Endodermal cell (in vitro differentiated cells): ENCODE results near the gene GRK1. TPM values are rescaled to one million over a fixed set of nuclear protein-coding genes. Genes with fewer than 3 reads are reported as not detected.

Source experiments
- DNase-seq: peaks from one replicate; pipeline ENCODE4 v3.0.0-alpha.2; 2017
- H3K27ac ChIP-seq: 2 replicates; pipeline ENCODE4 v1.5.1; 2013; ENCODE audit warnings: mild to moderate bottlenecking, low read depth, low read length, moderate library complexity
- H3K27me3 ChIP-seq: 2 replicates; pipeline ENCODE4 v1.6.1; 2013; ENCODE audit warnings: mild to moderate bottlenecking, low read length, moderate library complexity; ENCODE audit not compliant: insufficient read depth, control insufficient read depth, poor library complexity, severe bottlenecking
- H3K36me3 ChIP-seq: 2 replicates; pipeline ENCODE4 v1.7.0; 2013; ENCODE audit warnings: mild to moderate bottlenecking, low read length, moderate library complexity; ENCODE audit not compliant: control insufficient read depth, insufficient read depth
- H3K4me1 ChIP-seq: one replicate; pipeline ENCODE4 v1.7.0; 2013; ENCODE audit warnings: low read length; ENCODE audit not compliant: control insufficient read depth, insufficient read depth
- H3K4me3 ChIP-seq: 2 replicates; pipeline ENCODE4 v1.5.1; 2013; ENCODE audit warnings: mild to moderate bottlenecking, low read length, moderate library complexity
- H3K9ac ChIP-seq: 2 replicates; pipeline ENCODE4 v1.6.1; 2013; ENCODE audit warnings: mild to moderate bottlenecking, low read length, moderate library complexity; ENCODE audit not compliant: poor library complexity, severe bottlenecking; ENCODE audit errors: extremely low read depth
- H3K9me3 ChIP-seq: 2 replicates; pipeline ENCODE4 v1.6.1; 2013; ENCODE audit warnings: mild to moderate bottlenecking, low read length, moderate library complexity; ENCODE audit not compliant: control insufficient read depth
- H3K27ac Mint-ChIP-seq: 2 replicates; pipeline ENCODE4 v1.8.0; 2020; ENCODE audit warnings: mixed read lengths
- H3K27me3 Mint-ChIP-seq: 2 replicates; pipeline ENCODE4 v1.8.0; 2021; ENCODE audit warnings: mild to moderate bottlenecking, mixed read lengths; ENCODE audit not compliant: insufficient read depth
- H3K36me3 Mint-ChIP-seq: 2 replicates; pipeline ENCODE4 v1.8.0; 2020; ENCODE audit warnings: low read depth, mixed read lengths
- H3K4me1 Mint-ChIP-seq: 2 replicates; pipeline ENCODE4 v1.8.0; 2020; ENCODE audit warnings: mixed read lengths
- H3K4me3 Mint-ChIP-seq: 2 replicates; pipeline ENCODE4 v1.8.0; 2020; ENCODE audit warnings: mild to moderate bottlenecking, moderate library complexity, mixed read lengths
- H3K9me3 Mint-ChIP-seq: 2 replicates; pipeline ENCODE4 v1.8.0; 2020; ENCODE audit warnings: mild to moderate bottlenecking, mixed read lengths
- WGBS, 2 experiments: methylation state at CpG; one replicate each; pipeline versions ENCODE4 v1.1.5 to v1.1.7; 2013; ENCODE audit warnings: missing lambda C conversion rate in 2 of 2, mixed read lengths in 1 of 2; ENCODE audit not compliant: insufficient coverage in 1 of 2, insufficient read length in 1 of 2; 5-methylcytosine and 5-hydroxymethylcytosine counted together
- total RNA-seq, 2 donors: library from RNA; stranded (reverse); fragmentation: NEBNext Ultra II Directional in 1 of 2; extraction: Animal tissue kit (Norgen Biotek cat#: 25700) in 1 of 2; gene quantifications; 2 replicates in 1 of 2; 3 replicates in 1 of 2; pipeline ENCODE4 v1.2.1, GENCODE V29; 2021
- TF ChIP-seq, protein P1 (sequence below): fragments of 200-600 bp; sonication (generic); conservative IDR thresholded peaks from 2 replicates; pipeline ENCODE4 v1.5.0; 2021; ENCODE audit warnings: antibody characterized with exemption, mild to moderate bottlenecking

GRK1 gene
- total RNA-seq, 2 donors from 2014 or later = 1.7 to 2.5 TPM

DNA sequence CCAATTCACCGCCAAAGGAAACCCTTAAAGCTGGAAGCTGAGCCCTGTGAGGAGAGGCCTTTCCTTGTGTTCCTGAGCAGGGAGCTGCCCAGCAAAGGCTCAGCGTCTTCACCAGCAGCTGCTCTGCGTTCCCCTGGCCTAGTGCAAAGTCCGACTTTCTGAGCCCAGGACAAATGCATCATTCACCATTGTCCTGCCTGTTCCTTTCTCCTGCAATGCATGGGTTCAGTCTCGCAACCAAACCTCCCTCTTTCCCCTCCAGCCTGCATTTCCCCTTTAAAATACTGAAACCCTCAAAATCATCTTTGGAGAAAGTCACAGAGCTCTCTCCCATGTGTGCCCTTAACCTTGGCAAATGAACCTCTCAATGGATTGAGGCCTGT lies 79.1 kb downstream of the GRK1 start:
- no peak for DNase-seq

DNA sequence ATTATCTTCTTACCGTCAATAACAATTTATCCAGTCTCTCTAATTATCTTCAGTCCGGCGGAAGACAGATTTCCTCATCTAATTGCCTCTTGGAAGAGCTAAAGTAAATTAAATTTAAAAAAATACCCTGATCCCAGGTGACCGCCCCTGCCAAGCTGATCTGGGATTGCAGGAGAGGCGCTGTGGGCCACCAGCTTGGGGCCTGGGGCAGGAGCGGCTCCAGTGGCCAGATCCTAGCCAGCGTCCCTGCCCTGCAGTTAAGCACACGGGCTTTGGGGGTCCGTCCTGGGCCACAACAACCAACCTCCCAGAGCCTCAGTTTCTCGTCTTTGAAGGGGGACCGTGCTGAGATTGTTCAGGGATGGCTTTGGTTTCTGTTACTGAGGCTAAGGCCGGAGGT lies 79.7 kb downstream of the GRK1 start:
- H3K27ac Mint-ChIP-seq = peak overlapping the region; percentile 55
- no peak overlapping the region for H3K4me3 Mint-ChIP-seq
- no peaks in the 10 kb centered on the region for H3K4me1 Mint-ChIP-seq

More for the DNA sequence above, 79.1 kb downstream of the GRK1 start:
- H3K36me3 ChIP-seq = no peaks in the 10 kb centered on the region
- peaks cover 6% of the 10 kb centered on the region for H3K9me3 Mint-ChIP-seq
- peaks cover 2% of the 10 kb centered on the region for H3K27me3 Mint-ChIP-seq
- no peaks in the 10 kb centered on the region for H3K27me3 ChIP-seq
- 83 to 91% methylated on average over 4 to 5 of the region's 5 CpGs for WGBS, 2 experiments
- H3K27ac Mint-ChIP-seq = no peak overlapping the region
- no peak overlapping the region for H3K4me3 Mint-ChIP-seq
- peaks cover 6% of the 10 kb centered on the region for H3K9me3 ChIP-seq
- H3K4me1 Mint-ChIP-seq = no peaks in the 10 kb centered on the region
- TF ChIP-seq, protein P1, sequence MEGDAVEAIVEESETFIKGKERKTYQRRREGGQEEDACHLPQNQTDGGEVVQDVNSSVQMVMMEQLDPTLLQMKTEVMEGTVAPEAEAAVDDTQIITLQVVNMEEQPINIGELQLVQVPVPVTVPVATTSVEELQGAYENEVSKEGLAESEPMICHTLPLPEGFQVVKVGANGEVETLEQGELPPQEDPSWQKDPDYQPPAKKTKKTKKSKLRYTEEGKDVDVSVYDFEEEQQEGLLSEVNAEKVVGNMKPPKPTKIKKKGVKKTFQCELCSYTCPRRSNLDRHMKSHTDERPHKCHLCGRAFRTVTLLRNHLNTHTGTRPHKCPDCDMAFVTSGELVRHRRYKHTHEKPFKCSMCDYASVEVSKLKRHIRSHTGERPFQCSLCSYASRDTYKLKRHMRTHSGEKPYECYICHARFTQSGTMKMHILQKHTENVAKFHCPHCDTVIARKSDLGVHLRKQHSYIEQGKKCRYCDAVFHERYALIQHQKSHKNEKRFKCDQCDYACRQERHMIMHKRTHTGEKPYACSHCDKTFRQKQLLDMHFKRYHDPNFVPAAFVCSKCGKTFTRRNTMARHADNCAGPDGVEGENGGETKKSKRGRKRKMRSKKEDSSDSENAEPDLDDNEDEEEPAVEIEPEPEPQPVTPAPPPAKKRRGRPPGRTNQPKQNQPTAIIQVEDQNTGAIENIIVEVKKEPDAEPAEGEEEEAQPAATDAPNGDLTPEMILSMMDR = no peak
- peak overlapping the region; percentile 26 for H3K27ac ChIP-seq
- no peak overlapping the region for H3K4me3 ChIP-seq
- no peaks in the 10 kb centered on the region for H3K4me1 ChIP-seq
- H3K9ac ChIP-seq = no peak overlapping the region
- H3K36me3 Mint-ChIP-seq = no peaks in the 10 kb centered on the region

DNA sequence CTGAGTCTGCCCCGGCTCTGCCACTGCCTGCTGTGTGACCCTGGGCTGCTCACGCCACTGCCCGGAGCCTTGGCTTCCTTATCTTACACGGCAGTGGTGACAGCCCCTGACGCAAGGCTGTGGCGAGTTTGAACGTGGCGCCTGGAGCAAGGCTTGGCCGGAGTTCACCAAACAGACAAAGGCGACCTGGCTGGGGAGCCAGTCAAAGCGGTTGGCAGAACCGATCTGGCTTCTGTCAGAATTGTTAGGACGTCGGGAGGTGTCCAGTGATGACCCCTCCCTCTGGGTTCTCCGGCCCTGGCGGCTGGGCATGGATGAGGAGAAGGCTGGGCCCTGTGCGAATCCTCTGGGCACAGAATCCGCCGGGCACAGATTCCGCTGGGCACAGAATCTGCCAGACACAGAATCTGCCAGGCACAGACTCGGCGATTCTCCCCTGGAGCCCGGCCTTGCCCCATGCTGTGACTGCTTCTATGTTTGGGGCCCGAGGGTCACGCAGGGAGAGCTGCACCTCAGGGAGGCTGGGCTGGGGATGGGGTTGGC lies 80.3 kb downstream of the GRK1 start:
- no peak for DNase-seq
- no peak overlapping the region for H3K4me3 ChIP-seq
- H3K36me3 ChIP-seq = no peaks in the 10 kb centered on the region
- peaks cover 6% of the 10 kb centered on the region for H3K9me3 ChIP-seq
- no peak overlapping the region for H3K4me3 Mint-ChIP-seq
- no peak overlapping the region for H3K9ac ChIP-seq
- no peaks in the 10 kb centered on the region for H3K4me1 Mint-ChIP-seq
- TF ChIP-seq, protein P1 = no peak
- WGBS, 2 experiments = 88 to 90% methylated on average over 13 to 25 of the region's 25 CpGs
- H3K27me3 Mint-ChIP-seq = no peaks in the 10 kb centered on the region
- no peaks in the 10 kb centered on the region for H3K36me3 Mint-ChIP-seq
- H3K27ac Mint-ChIP-seq = no peak overlapping the region
- no peaks in the 10 kb centered on the region for H3K4me1 ChIP-seq
- no peak overlapping the region for H3K27ac ChIP-seq
- peaks cover 8% of the 10 kb centered on the region for H3K9me3 Mint-ChIP-seq
- no peaks in the 10 kb centered on the region for H3K27me3 ChIP-seq

More for the DNA sequence above, 79.7 kb downstream of the GRK1 start:
- Histone ChIP-seq H3K9ac (no peak overlapping the region), H3K4me3 (no peak overlapping the region), H3K9me3 (peaks cover 6% of the 10 kb centered on the region), H3K36me3 (no peaks in the 10 kb centered on the region), H3K4me1 (no peaks in the 10 kb centered on the region), H3K27me3 (no peaks in the 10 kb centered on the region), H3K27ac (no peak overlapping the region)
- WGBS, 2 experiments = 86 to 92% methylated on average over 5 to 12 of the region's 12 CpGs
- Mint-ChIP-seq H3K27me3 (no peaks in the 10 kb centered on the region), H3K9me3 (peaks cover 8% of the 10 kb centered on the region), H3K36me3 (no peaks in the 10 kb centered on the region)
- no peak for DNase-seq
- TF ChIP-seq, protein P1 = no peak
